Sigmoid colon (tissue), 7 donors: ENCODE measurements around the gene NPIPB2. TPM values are rescaled to one million over a fixed set of nuclear protein-coding genes. Genes with fewer than 3 reads are reported as not detected.

Experiments used
- DNase-seq: peaks from one replicate; pipeline ENCODE4 v3.0.0-alpha.2; 2019
- H3K27ac ChIP-seq, 4 donors: fragments of 200-600 bp; sonication (generic); one replicate each; pipeline ENCODE4 v1.5.1; 2016 to 2019; ENCODE audit warnings: mild to moderate bottlenecking in 1 of 4
- H3K27me3 ChIP-seq, 3 donors: fragments of 200-600 bp; sonication (generic); one replicate each; pipeline ENCODE4 v1.5.1; 2019; ENCODE audit warnings: mild to moderate bottlenecking in 1 of 3
- H3K36me3 ChIP-seq, 4 donors: fragments of 200-600 bp; sonication (generic); one replicate each; pipeline ENCODE4 v1.5.1; 2016 to 2019
- H3K4me1 ChIP-seq, 4 donors: fragments of 200-600 bp; sonication (generic); one replicate each; pipeline ENCODE4 v1.5.1; 2017 to 2019
- H3K4me3 ChIP-seq, 4 donors: fragments of 200-600 bp; sonication (generic); one replicate each; pipeline ENCODE4 v1.5.1; 2017 to 2019; ENCODE audit warnings: mild to moderate bottlenecking in 2 of 4, moderate library complexity in 1 of 4
- H3K9me3 ChIP-seq, 4 donors: fragments of 200-600 bp in 3 of 4; sonication (generic) in 3 of 4; one replicate each; pipeline versions ENCODE4 v1.5.1 to v1.6.1; 2013 to 2019
- CTCF ChIP-seq, 4 experiments: fragments of 450-650 bp in 3 of 4; fragments of 200-600 bp in 1 of 4; IDR thresholded peaks; one replicate each; pipeline ENCODE4 v1.5.1; 2016 to 2019; ENCODE audit warnings: antibody characterized with exemption in 4 of 4, mild to moderate bottlenecking in 3 of 4, moderate library complexity in 2 of 4
- EP300 ChIP-seq, 4 donors: sonication (generic); formaldehyde crosslinking; IDR thresholded peaks; one replicate each; pipeline ENCODE4 v1.6.1; 2017; ENCODE audit warnings: antibody characterized with exemption in 4 of 4
- POLR2A ChIP-seq, 2 donors: fragments of 450-650 bp; IDR thresholded peaks; one replicate each; pipeline ENCODE4 v1.6.1; 2016; ENCODE audit warnings: antibody characterized with exemption in 2 of 2, mild to moderate bottlenecking in 2 of 2, moderate library complexity in 2 of 2
- POLR2AphosphoS5 ChIP-seq, 4 donors: sonication (generic); formaldehyde crosslinking; IDR thresholded peaks; one replicate each; pipeline ENCODE4 v1.6.1; 2017; ENCODE audit warnings: antibody characterized with exemption in 4 of 4
- WGBS, 2 donors: extraction: QIAGEN DNeasy Blood & Tissue Kit; methylation state at CpG; one replicate each; pipeline ENCODE4 v1.1.7; 2013; 5-methylcytosine and 5-hydroxymethylcytosine counted together
- intact Hi-C: fragments of 100-400 bp; cut with DNase I; formaldehyde crosslinking; loops from one replicate; pipeline ENCODE4 v1.15.1; 2023
- polyA plus RNA-seq, 3 donors: library from polyadenylated mRNA; stranded (reverse); fragments of 200-250 nt; gene quantifications; one replicate each; pipeline ENCODE4 v1.2.3, GENCODE V29; 2013
- total RNA-seq, 4 donors: library from RNA; depleted of rRNA; stranded (reverse); fragments of >200 nt; gene quantifications; one replicate each; pipeline ENCODE4 v1.1.0, GENCODE V29; 2016
- donor health status: healthy with polysubstance abuse.
- donor health status: Bipolar disorder and iron deficiency.
- donor health status: healthy.

The NPIPB2 gene
- total and polyA plus RNA-seq, 7 donors = 1.6 to 36.8 (median 3.0) TPM

GRCh38 chr16:11915644-11916523, 26.0 kb downstream of the NPIPB2 start, which contains the start of gene GSPT1:
Gene GSPT1, minus strand, starts transcription at chr16:11915956. Its CDS starts 236 bp downstream, at chr16:11915720.
- peak; percentile 99 for DNase-seq
- no peaks in the 10 kb centered on the region for H3K36me3 ChIP-seq
- no peaks in the 10 kb centered on the region for H3K9me3 ChIP-seq
- H3K27me3 ChIP-seq = no peaks in the 10 kb centered on the region
- peak within 1 kb of the TSS; percentile 71 to 98 (median 90) for H3K4me3 ChIP-seq
- peak within 1 kb of the TSS; percentile 95 to 98 (median 97) for H3K27ac ChIP-seq
- peaks cover 0 to 42% (median 41%) of the 10 kb centered on the region in 4 donors for H3K4me1 ChIP-seq
- 0 to 1% methylated on average over 84 of the region's 84 CpGs for WGBS, 2 donors
- peak in 2 of 4 donors; percentile 53 to 79 for TF ChIP-seq EP300 (IDR thresholded peaks at IDR 0.05)
- peak; percentile 81 to 90 for TF ChIP-seq POLR2A (IDR thresholded peaks at IDR 0.05)
- TF ChIP-seq POLR2AphosphoS5 (IDR thresholded peaks at IDR 0.05) = peak; percentile 91 to 97 (median 94)
- peak in 2 of 4 experiments; percentile 15 to 35 for TF ChIP-seq CTCF (IDR thresholded peaks at IDR 0.05)
- intact Hi-C loops = loop anchor here (1.0 to 5.0 kb wide), 4 partner anchors 61 to 174 kb away; partner anchors contain the start of genes RSL1D1, SNX29, TXNDC11 and ZC3H7A

- intact Hi-C loops = loop anchor here (1.0 to 5.0 kb wide), 2 partner anchors 118 to 173 kb away; partner anchors contain the start of genes TXNDC11 and ZC3H7A
- peak overlapping the region; percentile 71 to 98 (median 90) for H3K4me3 ChIP-seq
- peak overlapping the region; percentile 95 to 98 (median 97) for H3K27ac ChIP-seq
- H3K9me3 ChIP-seq = no peaks in the 10 kb centered on the region
- H3K4me1 ChIP-seq = peaks cover 0 to 49% (median 48%) of the 10 kb centered on the region in 4 donors
- no peaks in the 10 kb centered on the region for H3K36me3 ChIP-seq
- WGBS, 2 donors = 0% methylated on average over 79 of the region's 79 CpGs
- H3K27me3 ChIP-seq = no peaks in the 10 kb centered on the region
- peak; percentile 70 for DNase-seq
- TF ChIP-seq EP300 (IDR thresholded peaks at IDR 0.05) (no peak), POLR2AphosphoS5 (IDR thresholded peaks at IDR 0.05) (no peak), CTCF (IDR thresholded peaks at IDR 0.05) (no peak), POLR2A (IDR thresholded peaks at IDR 0.05) (no peak)
These were observed 26.7 kb downstream of the NPIPB2 start for GRCh38 chr16:11915114-11915643.

DNA sequence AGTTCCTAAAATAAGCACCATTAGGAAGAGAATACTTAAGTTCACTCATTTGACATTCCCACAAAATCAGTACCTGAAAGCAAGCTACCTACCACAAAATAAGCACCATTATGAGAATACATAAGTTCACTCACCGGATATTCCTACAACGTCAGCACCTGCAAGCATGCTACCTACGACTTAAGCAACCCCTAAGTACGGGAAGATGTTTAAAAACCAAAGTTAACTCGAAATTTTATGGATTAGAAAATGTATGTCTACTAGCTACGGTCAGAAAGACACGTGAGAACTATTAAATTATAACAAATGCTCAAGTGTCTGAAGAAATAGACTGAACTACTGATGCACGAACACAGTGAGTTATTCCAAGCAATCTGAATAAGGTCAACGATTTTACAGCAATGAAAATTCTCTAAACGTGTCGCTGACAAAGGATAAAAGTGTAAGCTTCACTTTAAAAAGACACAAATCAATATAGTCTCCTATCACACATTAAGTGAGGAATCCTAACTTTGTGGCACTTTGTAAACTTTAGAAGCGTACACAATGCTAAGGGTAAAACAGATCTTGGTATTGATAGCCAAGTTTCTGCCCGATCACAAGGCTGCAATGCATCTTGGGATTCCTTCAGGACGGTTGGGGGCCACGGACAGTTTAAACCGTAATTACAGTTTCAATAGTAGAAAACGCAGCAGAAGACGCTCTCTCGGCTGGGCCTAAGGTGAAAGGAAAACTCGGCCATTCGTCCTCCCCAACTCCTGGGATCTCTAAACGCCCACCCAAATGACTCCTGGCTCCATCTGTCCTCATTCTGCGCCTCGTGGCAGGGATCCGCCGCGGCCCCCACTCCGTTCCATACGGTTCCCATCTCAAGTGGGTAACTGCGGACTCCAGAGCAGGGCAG, 27.4 kb downstream of the NPIPB2 start:
- H3K27ac ChIP-seq = peak overlapping the region; percentile 95 to 98 (median 97)
- peaks cover 0 to 57% (median 55%) of the 10 kb centered on the region in 4 donors for H3K4me1 ChIP-seq
- H3K4me3 ChIP-seq = peak overlapping the region; percentile 71 to 98 (median 90)
- DNase-seq = peak; percentile 66
- no peaks in the 10 kb centered on the region for H3K27me3 ChIP-seq
- H3K36me3 ChIP-seq = no peaks in the 10 kb centered on the region
- WGBS, 2 donors = 0 to 2% methylated on average over 30 of the region's 30 CpGs
- TF ChIP-seq POLR2AphosphoS5 (IDR thresholded peaks at IDR 0.05) (peak in 1 of 4 donors; percentile 27), EP300 (IDR thresholded peaks at IDR 0.05) (no peak), POLR2A (IDR thresholded peaks at IDR 0.05) (no peak), CTCF (IDR thresholded peaks at IDR 0.05) (no peak)
- no peaks in the 10 kb centered on the region for H3K9me3 ChIP-seq
- intact Hi-C loops = loop anchor here (1.0 to 5.0 kb wide), 3 partner anchors 117 to 972 kb away; partner anchors contain the start of genes CLEC16A, DEXI, TXNDC11 and ZC3H7A
